Kidney (tissue), 14 donors: Measurements from ENCODE around the gene TRAF3. TPM values are rescaled to one million over a fixed set of nuclear protein-coding genes. Genes with fewer than 3 reads are reported as not detected.
A peak's percentile ranks its signal among the peaks of the same experiment; 100 is the strongest.

Experiments
- DNase-seq, 5 donors: peaks; one replicate each; pipeline ENCODE4 v3.0.0-alpha.2; 2013 to 2020
- FAIRE-seq: peaks from 2 replicates; lab custom pipeline; 2012; peaks lifted over from hg19 to GRCh38; lab: Jason Lieb, UNC
- H3K27ac ChIP-seq, 2 donors: one replicate each; pipeline ENCODE4 v1.7.0; 2013; ENCODE audit warnings: low read depth in 2 of 2, low read length in 2 of 2, inconsistent platforms in 1 of 2
- H3K27me3 ChIP-seq: one replicate; pipeline ENCODE4 v1.7.1; 2013; ENCODE audit warnings: low read length, inconsistent platforms; ENCODE audit not compliant: control insufficient read depth, insufficient read depth
- H3K36me3 ChIP-seq, 3 donors: one replicate each; pipeline versions ENCODE4 v1.7.0 to v1.7.1; 2013; ENCODE audit warnings: low read length in 3 of 3, control low read depth in 1 of 3, inconsistent platforms in 1 of 3; ENCODE audit not compliant: insufficient read depth in 3 of 3, control insufficient read depth in 2 of 3
- H3K4me1 ChIP-seq, 3 donors: one replicate each; pipeline versions ENCODE4 v1.7.0 to v1.7.1; 2013; ENCODE audit warnings: low read length in 3 of 3, inconsistent platforms in 1 of 3, low read depth in 1 of 3; ENCODE audit not compliant: control insufficient read depth in 2 of 3, insufficient read depth in 2 of 3
- H3K4me3 ChIP-seq, 3 donors: one replicate each; pipeline versions ENCODE4 v1.7.0 to v1.8.1; 2013; ENCODE audit warnings: low read length in 3 of 3, control low read depth in 1 of 3, inconsistent platforms in 1 of 3
- H3K9ac ChIP-seq, 3 donors: one replicate each; pipeline versions ENCODE4 v1.7.0 to v1.7.1; 2013; ENCODE audit warnings: low read length in 3 of 3, control low read depth in 1 of 3, inconsistent platforms in 1 of 3
- H3K9me3 ChIP-seq, 3 donors: one replicate each; pipeline versions ENCODE4 v1.7.0 to v1.7.1; 2013; ENCODE audit warnings: low read length in 3 of 3, control low read depth in 1 of 3, inconsistent platforms in 1 of 3; ENCODE audit not compliant: control insufficient read depth in 2 of 3, insufficient read depth in 1 of 3
- CTCF ChIP-seq: IDR thresholded peaks from 3 replicates; pipeline ENCODE4 v1.5.1; 2012; ENCODE audit warnings: mild to moderate bottlenecking, moderate library complexity, borderline replicate concordance; ENCODE audit not compliant: insufficient read depth; ENCODE audit errors: extremely low read depth
- intact Hi-C: fragments of 100-400 bp; cut with DNase I; formaldehyde crosslinking; loops from one replicate; pipeline ENCODE4 v1.11.1; 2022
- polyA plus RNA-seq: library from polyadenylated mRNA; stranded (reverse); fragments of 350-450 nt; fragmentation: Illumina TruSeq; extraction: RNeasy Lipid Tissue Mini Kit (QIAGEN cat#74804); gene quantifications from one replicate; pipeline ENCODE4 v1.2.3, GENCODE V29; 2014; ENCODE audit warnings: low read depth, low replicate concordance; ENCODE audit not compliant: insufficient read depth
- total RNA-seq: library from RNA; stranded (reverse); fragmentation: NEBNext Ultra II Directional; extraction: Animal tissue kit (Norgen Biotek cat#: 25700); gene quantifications from one replicate; pipeline ENCODE4 v1.2.1, GENCODE V29; 2021
- donor health status: control.
- donor health status: control.
- donor health status: control.
- donor health status: control.
- donor health status: control.
- donor health status: DM: yes; HTN: yes; CAD: no.
- donor health status: Normal renal cell carcinoma (clear cell type).

TRAF3 gene
- total and polyA plus RNA-seq, 2 donors from 2014 or later: 5.2 to 35.4 TPM

GRCh38 chr14:102923925-102924486 is 146.8 kb downstream of the TRAF3 start:
- no peak for TF ChIP-seq CTCF
- DNase-seq (peak in 2 of 5 donors; percentile 23 to 70), FAIRE-seq (no peak)
- Histone ChIP-seq H3K9ac (peak overlapping the region in 1 of 3 donors; percentile 26), H3K27me3 (peaks cover 20% of the 10 kb centered on the region), H3K27ac (peak overlapping the region in 1 of 2 donors; percentile 43), H3K36me3 (no peaks in the 10 kb centered on the region), H3K4me3 (peak overlapping the region in 2 of 3 donors; percentile 58 to 67), H3K4me1 (peaks cover 0 to 14% (median 0%) of the 10 kb centered on the region in 3 donors), H3K9me3 (no peaks in the 10 kb centered on the region)
- intact Hi-C loops: no loop called here

- Histone ChIP-seq H3K36me3 (no peaks in the 10 kb centered on the region), H3K4me3 (peak overlapping the region in 1 of 3 donors; percentile 67), H3K9me3 (no peaks in the 10 kb centered on the region), H3K9ac (no peak overlapping the region), H3K4me1 (peaks cover 0 to 20% (median 0%) of the 10 kb centered on the region in 3 donors), H3K27ac (no peak overlapping the region), H3K27me3 (peaks cover 23% of the 10 kb centered on the region)
- FAIRE-seq (no peak), DNase-seq (peak in 1 of 5 donors; percentile 59)
- TF ChIP-seq CTCF: no peak
- intact Hi-C loops: no loop called here
These were observed 147.7 kb downstream of the TRAF3 start for GRCh38 chr14:102924632-102925588.

DNA sequence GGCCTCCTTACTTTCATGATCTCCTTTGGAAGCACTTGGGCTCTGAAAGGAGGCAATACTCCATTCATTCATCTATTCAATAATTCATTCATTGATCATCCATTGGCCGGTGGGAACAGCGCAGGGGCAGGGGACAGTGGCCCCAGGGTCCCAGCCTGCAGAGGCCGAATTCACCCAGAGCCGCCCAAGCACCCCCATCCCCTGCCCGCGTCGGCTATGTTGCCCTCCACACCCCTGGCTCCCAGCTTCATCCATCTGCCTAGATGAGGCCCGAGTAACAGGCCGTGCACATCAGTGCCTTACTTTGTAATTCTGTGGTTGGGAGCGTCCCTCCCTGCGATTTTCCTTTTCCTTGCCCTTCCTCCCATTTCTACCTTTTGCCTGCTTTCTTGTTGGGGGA is 148.4 kb downstream of the TRAF3 start:
- FAIRE-seq: no peak
- Histone ChIP-seq H3K27me3 (peaks cover 23% of the 10 kb centered on the region), H3K4me1 (peaks cover 0 to 20% (median 0%) of the 10 kb centered on the region in 3 donors), H3K36me3 (no peaks in the 10 kb centered on the region), H3K9me3 (no peaks in the 10 kb centered on the region), H3K9ac (no peak overlapping the region), H3K27ac (no peak overlapping the region), H3K4me3 (no peak overlapping the region)
- no peak for TF ChIP-seq CTCF
- peak in 1 of 5 donors; percentile 40 for DNase-seq
- intact Hi-C loops: no loop called here
